Stimulated activated naive CD8-positive, alpha-beta T cell treated with anti-CD3 and anti-CD28 coated beads, Interleukin-15, Interleukin-2, amounts not matched to agents 100 U/mL and 50 U/mL, for 24 hours (primary cell): ENCODE results near the gene MIXL1.
"Not testable (repeated sequence)": the region's sequence is repeated elsewhere in the genome, so short reads cannot be mapped to it uniquely, and the experiment has no call there.

Experiments
- ATAC-seq: fragments of 150-1000 bp; cut with Tn5 transposase; one replicate; pipeline ENCODE4 v1.10.0; 2021
- DNase-seq: peaks from one replicate; pipeline ENCODE4 v3.0.0; 2021

Gene MIXL1

GRCh38 chr1:226223157-226223785 is at the start of gene MIXL1:
Gene MIXL1 (plus strand): TSS chr1:226223664. CDS start chr1:226223682, 18 bp downstream.
- DNase-seq, result peak; percentile 24
- peak; percentile 52 for ATAC-seq

- no peak for ATAC-seq
- no peak for DNase-seq
Observed at GRCh38 chr1:226176870-226177269, 46.6 kb upstream of the MIXL1 start.

GRCh38 chr1:226181996-226182714 is 41.3 kb upstream of the MIXL1 start:
- no peak for DNase-seq
- ATAC-seq, result no peak

- no peak for DNase-seq
- no peak for ATAC-seq
Observed at GRCh38 chr1:226185141-226186036, 38.1 kb upstream of the MIXL1 start.

GRCh38 chr1:226186124-226187018 is 37.1 kb upstream of the MIXL1 start, which contains the start of gene ACBD3:
Gene ACBD3 (minus strand): TSS chr1:226186741. CDS start chr1:226186675, 66 bp downstream.
- DNase-seq, result peak; percentile 87
- ATAC-seq, result peak; percentile 98

- no peak for ATAC-seq
- DNase-seq, result no peak
Observed at GRCh38 chr1:226187019-226187322, 36.5 kb upstream of the MIXL1 start.

- ATAC-seq, result no peak
Observed at GRCh38 chr1:226187380-226187779, 36.1 kb upstream of the MIXL1 start.

GRCh38 chr1:226195144-226195543 is 28.3 kb upstream of the MIXL1 start:
- ATAC-seq (no peak), DNase-seq (no peak)

More at GRCh38 chr1:226187380-226187779, 36.1 kb upstream of the MIXL1 start:
- DNase-seq, result no peak

GRCh38 chr1:226199971-226200370 is 23.5 kb upstream of the MIXL1 start:
- DNase-seq (no peak), ATAC-seq (no peak)

- DNase-seq (no peak), ATAC-seq (no peak)
Observed at GRCh38 chr1:226201029-226201593, 22.4 kb upstream of the MIXL1 start.

GRCh38 chr1:226202246-226202645 is 21.2 kb upstream of the MIXL1 start:
- DNase-seq (no peak), ATAC-seq (no peak)

- ATAC-seq, DNase-seq: not testable (repeated sequence)
Observed at GRCh38 chr1:226202666-226203065, 20.8 kb upstream of the MIXL1 start.

- ATAC-seq (peak; percentile 32), DNase-seq (no peak)
Observed at GRCh38 chr1:226203240-226203639, 20.2 kb upstream of the MIXL1 start.

GRCh38 chr1:226203655-226204054 is 19.8 kb upstream of the MIXL1 start:
- DNase-seq, result no peak
- ATAC-seq, result peak; percentile 19

GRCh38 chr1:226204198-226204597 is 19.3 kb upstream of the MIXL1 start:
- no peak for ATAC-seq
- no peak for DNase-seq

- DNase-seq, result no peak
- ATAC-seq, result no peak
Observed at GRCh38 chr1:226207048-226207447, 16.4 kb upstream of the MIXL1 start.

- DNase-seq (no peak), ATAC-seq (no peak)
Observed at GRCh38 chr1:226209307-226210059, 14.0 kb upstream of the MIXL1 start.

GRCh38 chr1:226210571-226211176 is 12.8 kb upstream of the MIXL1 start:
- DNase-seq (no peak), ATAC-seq (no peak)

- ATAC-seq (no peak), DNase-seq (no peak)
Observed at GRCh38 chr1:226211181-226211821, 12.2 kb upstream of the MIXL1 start.

- ATAC-seq, result no peak
- no peak for DNase-seq
Observed at GRCh38 chr1:226212545-226212944, 10.9 kb upstream of the MIXL1 start.
